Fibroblast of gingiva (primary cell): Measurements from ENCODE around the gene PHAX.
"Not testable (repeated sequence)": the region's sequence is repeated elsewhere in the genome, so short reads cannot be mapped to it uniquely, and the experiment has no call there.

Experiments used
- DNase-seq: peaks from one replicate; pipeline ENCODE4 v3.0.0-alpha.2; 2011; ENCODE audit warnings: low read depth

The PHAX gene

DNA sequence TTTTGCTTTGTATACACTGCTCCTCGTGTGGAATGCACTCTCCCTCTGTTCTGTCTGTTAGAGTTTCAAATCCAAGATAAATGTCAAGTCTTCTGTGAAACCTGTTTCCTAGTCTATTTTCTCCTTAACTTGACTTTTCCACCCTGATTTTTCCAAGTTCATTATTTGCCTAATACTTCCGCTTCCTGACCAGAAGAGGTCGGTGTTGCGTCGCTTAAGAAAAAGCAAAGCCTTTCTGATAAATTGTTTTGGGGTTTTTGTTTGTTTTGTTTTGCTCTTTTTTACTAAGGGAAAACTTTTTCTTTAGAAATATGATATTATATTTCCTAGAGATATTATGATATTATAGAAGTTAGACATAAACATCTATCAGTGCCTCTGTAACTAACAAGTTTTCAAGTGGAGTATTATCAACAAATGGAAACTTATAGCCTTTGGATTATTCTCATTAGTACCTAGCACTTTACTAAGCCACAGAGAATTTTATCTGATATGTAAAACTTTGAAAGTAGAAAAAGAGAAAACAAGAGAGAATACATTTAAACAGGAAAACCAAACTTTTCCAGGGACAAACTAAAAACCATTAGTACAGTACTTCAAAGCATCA lies 55.8 kb downstream of the PHAX start:
- peak; percentile 47 for DNase-seq

DNA sequence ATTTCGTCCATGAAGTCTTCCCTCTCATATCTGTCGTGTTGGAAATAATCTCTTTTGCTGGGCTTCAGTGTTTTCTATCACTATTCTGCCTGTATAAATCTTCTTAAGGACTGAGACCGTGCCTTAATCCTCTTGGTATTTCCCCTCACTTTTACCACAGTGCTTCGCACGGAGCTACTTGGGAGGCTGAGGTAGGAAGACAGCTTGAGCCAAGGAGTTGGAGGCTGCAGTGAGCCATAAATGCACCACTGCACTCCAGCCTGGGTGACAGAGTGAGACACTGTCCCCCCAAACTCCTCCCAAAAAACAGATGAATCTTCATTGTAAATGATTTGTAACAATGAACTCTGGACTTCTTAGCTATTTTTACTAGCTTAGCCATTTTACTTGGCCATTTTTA lies 57.8 kb downstream of the PHAX start:
- DNase-seq: no peak

DNA sequence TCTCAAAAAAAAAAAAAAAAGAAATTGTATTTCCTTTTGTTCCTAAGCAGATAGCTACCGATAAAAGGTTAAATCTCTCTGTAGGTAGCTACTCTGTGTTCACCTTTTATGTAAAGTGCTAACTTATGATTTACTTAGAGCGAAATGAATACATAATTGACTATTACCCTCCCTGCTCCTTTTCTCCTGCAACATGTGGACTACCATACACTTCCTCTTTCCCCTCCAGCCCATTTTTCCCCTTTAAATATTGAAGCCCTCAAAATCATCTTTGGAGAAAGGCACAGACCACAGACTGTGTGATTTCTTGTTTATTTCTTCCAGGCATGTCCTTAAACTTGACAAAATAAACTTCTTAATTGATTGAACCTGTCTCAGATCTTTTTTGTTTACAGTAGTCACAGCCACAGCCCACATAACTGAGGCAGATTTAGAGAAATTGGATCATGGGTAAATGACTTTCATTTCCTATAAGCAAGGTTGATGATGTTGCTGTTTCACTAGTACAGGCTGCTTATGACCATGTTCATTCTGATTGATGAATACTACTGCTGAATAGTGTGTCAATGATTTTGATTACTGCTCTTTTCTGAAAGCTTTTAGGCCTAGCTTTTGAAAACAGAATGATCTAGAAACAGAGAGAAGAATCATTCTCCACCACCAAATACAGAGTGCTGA lies 59.2 kb downstream of the PHAX start:
- DNase-seq: no peak

DNA sequence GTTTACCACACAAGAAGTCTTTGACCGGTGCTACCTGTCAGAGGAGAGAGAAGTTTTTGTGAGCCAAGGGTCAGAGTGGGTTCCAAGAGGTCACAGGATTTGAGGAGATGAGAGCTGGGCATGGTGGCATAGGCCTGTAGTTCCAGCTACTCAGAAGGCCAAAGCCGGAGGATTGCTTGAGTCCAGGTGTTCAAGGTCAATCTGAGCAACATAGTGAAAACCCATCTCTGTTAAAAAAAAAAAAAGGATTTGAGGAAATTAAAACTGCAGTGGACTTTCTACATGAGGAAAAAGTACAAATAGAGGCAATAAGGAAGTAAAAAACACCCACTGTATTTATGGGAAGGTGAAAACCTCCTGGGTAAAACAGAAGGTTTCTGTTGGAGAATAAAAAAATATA lies 63.8 kb downstream of the PHAX start:
- DNase-seq: no peak

DNA sequence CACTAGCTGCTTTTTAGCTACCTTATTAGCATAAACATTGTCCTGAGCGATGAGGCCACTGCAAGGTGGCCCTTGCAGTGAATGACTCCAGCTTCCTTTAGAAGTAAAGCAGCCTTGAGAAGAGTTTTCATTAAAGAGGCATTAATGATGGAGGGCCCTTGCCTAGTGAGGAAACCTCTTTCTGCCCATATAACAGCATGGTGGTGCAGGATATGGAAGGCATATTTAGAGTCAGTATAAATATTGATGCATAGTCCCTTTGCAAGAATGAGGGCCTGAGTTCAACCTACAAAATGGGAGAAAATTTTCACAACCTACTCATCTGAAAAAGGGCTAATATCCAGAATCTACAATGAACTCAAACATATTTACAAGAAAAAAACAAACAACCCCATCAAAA lies 69.4 kb downstream of the PHAX start:
- not testable (repeated sequence) for DNase-seq

DNA sequence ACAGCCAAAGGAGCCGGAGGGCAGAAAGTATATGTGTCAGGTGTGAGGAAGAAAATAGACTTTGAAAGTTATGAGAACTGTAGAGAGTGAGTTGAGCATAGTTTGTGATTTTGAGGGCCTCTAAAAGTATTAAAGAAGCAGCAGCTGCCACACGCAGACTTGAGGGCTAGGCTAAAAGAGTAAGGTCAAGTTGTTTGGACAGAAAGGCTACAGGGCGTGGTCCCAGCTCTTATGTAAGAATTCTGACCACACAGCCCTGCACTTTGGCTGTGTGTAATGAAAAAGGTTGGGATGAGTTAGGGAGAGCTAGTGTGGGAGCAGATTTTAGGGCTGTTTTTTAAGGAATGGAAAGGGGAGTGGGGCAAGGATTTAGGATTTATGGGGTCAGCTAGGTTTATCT lies 70.9 kb downstream of the PHAX start:
- DNase-seq: not testable (repeated sequence)

DNA sequence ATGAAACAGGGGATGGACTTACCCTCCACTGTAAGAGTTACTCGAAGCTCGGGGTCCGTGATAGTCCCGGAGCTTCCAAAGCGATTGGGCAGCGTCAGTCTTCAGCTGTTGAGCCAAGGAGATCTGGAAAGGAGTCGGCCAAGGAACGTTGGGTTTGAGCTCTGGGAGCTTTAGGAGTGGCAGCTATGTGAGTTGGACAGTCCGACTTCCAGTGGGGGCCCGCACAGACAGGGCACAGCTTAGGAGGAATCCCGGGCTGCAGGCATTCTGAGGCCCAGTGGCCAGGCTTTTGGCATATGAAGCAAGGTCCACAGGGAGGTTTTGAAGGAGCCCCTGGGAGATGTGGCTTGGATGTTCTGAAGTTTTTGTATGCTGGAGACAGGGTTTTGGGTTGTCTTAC lies 72.7 kb downstream of the PHAX start:
- DNase-seq: no peak

DNA sequence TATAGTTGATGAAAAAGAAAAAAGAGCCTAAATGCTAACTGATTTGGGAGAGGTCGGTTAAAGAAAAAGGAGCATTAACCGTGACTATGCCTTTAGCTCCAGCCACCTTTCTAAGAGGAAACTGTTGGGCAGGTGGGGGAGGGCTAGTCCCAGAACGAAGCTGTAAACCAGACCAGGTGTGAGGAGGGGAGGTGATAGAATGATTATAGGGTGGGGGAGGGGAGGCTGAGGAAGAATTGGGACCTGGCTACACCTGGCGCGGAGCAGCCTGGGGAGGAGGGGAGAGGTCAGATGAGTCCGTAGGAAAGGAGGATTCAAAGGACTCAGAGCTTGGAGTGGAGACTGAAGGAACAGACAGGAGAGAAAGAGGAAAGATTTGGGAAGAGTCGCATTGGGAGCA lies 73.4 kb downstream of the PHAX start:
- no peak for DNase-seq

DNA sequence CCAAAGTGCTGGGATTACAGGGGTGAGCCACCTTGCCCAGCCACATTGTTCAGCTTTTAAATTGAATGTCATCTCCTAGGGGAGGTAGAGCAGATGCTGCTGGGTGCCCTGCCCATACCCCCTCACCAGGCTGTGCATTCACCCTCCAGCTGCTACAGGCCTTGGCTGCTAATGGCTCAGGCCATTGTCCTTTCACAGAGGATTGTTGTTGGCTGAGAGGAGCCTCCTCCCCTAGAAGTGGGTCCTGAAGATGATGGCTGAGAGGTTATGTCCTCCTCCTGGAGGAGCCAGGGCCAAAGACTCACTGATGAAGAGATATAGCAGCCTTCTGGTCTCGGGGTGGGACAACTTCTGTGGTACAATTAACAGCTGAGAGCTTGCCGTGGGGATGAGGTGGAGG lies 74.6 kb downstream of the PHAX start:
- no peak for DNase-seq

DNA sequence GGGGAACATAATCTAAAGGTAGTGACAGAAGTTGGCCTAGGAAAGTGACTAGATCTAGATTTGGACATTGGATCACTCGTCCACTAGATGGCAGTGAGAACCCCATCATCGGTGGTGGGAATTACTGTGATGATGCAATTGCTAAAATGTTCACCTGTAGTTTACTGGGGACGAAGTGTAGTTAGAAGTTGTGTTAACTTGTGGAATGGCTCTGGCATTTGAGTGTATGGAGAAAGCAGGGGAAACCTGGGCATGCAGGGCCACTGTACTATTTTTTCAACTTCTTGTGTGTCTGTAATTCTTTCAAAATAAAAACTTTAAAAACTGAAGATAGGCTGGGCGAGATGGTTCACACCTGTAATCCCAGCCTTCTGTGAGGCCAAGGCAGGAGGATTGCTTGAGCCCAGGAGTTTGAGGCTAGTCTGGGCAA lies 75.5 kb downstream of the PHAX start:
- peak; percentile 28 for DNase-seq
